HL-60/S4 treated with retinoic acid at 250 ng/mL for 4 days and 3 days (cell line): ENCODE results near the gene STAT5B.
"Not testable (repeated sequence)": the region's sequence is repeated elsewhere in the genome, so short reads cannot be mapped to it uniquely, and the experiment has no call there.

ENCODE experiments used
- in situ Hi-C: fragments of 300-500 bp; cut with MboI; formaldehyde crosslinking; loops from 2 replicates; pipeline ENCODE4 v1.7.0; 2022; ENCODE audit warnings: low sequenced_read_pairs

STAT5B gene

DNA sequence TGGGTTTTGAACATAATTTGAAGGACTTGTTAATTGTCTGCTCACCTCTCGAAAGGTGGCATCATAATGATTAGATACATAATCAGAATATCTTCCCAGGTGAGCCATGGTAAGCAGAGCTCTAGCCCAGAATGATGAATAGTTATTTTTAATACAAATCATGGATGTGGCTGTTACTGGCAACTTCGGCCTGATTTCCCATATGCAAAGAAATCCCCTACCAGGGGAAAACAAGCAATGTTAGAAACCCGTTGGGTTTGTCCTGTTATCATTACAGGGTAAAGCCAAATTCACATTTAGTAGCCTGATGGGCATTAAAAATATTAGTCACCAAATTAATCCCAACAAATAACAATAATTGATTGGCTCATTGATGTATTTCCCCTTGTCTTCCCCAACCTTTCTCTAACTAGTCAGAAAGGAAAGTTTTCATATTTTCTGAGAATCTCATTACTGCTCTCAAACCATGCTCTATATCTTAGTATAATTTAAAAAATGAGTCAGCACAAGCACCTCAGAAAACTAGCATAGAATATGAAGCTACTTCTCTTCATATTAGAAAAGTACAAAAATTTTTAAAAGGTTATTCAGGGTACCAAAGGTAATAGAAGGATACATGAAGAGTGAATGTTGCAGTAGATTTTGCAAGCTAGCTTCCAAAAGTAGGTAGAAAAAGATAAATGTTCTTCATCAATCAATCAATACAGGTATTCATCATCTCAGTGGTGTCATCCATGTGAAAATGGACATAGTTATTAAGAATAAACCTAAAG, 5.0 kb downstream of the STAT5B start:
- in situ Hi-C loops: no loop called here

DNA sequence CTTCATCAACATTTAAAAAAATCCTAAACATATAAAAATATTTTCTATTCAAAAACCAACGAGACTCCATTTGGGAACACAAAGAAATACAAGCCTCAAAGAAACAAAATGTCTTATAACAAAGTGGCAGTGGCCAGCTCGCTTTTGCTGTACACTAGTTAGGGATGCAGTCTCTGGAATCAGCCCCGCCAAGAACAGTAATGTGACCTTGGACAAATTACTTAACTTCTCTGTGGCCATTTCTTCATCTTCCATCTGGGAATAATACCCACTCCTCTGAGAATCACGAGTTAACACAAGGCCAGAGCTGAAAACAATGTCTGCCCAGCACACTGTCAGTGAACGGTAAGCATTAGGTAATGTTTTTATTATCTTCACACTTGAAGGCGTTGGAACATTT, 5.6 kb downstream of the STAT5B start:
- in situ Hi-C loops: no loop called here

DNA sequence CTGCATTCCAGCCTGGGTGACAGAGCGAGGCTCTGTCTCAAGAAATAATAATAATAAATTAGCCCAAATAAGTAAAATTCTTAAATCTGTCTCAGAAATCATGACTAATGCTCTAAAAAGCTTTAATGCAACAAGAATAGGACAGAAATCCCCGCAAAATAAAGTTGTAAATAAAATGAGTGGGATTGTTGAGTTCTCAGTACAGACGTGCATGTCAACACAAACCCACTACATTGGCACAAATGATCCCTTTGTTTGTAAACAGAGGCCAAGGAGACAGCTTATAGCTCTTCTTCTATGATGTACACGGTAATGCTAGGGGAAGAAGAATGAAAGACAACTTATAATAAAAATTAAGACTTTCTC, 6.0 kb downstream of the STAT5B start:
- in situ Hi-C loops: no loop called here

DNA sequence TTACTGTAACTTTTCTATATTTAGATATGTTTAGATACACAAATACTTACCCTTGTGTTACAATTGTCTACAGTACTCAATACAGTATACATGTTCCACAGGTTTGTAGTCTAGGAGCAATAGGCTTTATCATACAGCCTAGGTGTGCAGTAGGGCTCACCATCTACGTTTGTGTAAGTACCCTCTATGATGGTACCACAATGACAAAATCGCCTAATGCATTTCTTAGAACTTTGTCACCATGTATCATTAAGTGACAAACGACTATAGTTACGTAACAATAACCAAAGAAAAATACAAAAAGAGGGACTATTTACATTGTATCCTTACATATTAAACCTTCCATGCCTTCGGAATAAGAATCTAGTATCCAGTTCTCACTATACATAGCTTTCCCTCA, 8.0 kb downstream of the STAT5B start:
- in situ Hi-C loops: no loop called here

DNA sequence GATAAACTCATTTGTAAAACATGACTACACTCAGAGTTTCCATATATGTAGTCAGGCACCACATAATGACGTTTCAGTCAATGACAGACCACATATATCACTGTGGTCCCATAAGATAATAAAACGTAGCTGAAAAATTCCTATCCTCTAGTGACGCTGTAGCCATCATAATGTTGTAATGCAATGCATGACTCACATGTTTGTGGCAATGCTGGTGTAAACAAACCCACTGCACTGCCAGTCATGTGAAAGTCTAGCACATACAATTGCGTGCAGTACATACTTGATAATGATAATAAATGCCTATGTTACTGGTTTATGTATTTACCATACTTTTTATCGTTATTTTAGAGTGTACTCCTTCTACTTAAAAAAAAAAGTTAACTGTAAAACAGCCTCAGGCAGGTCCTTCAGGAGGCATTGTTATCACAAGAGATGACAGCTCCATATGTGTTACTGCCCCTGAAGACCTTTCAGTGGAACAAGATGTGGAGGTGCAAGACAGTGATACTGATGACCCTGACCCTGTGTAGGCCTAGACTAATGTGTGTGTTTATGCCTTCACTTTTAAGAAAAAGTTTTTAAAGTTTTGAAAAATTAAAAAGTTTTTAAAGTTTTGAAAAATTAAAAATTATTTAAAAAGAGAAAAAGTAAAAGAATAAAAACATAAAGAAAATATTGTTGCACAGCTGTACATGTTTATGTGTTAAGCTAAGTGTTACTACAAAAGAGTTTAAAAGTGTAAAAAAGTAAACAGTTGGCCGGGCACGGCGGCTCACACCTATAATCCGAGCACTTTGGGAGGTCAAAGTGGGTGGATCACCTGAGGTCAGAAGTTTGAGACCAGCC, 9.0 kb downstream of the STAT5B start:
- in situ Hi-C loops: no loop called here

DNA sequence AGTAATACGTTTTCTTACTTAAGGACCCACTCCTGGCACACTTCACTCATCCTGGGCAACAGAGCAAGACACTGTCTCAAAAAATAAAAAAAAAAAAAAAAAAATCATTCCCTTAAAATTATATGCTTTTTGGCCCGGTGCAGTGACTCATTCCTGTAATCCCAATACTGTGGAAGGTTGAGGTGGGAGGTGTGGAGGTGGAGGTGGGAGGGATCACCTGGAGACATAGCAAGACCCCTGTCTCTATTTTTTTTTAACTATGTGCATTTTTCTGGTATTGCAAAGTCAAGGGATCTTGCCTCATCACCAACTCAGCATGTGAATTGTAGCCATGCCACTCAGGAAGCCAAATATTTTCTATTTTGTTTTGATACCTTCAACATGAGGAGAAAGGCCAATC, 9.7 kb downstream of the STAT5B start:
- in situ Hi-C loops: no loop called here

DNA sequence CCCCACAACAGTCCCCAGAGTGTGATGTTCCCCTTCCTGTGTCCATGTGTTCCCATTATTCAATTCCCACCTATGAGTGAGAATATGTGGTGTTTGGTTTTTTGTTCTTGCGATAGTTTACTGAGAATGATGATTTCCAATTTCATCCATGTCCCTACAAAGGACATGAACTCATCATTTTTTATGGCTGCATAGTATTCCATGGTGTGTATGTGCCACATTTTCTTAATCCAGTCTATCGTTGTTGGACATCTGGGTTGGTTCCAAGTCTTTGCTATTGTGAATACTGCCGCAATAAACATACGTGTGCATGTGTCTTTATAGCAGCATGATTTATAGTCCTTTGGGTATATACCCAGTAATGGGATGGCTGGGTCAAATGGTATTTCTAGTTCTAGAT, 11.8 kb downstream of the STAT5B start:
- in situ Hi-C loops: not testable (repeated sequence)

DNA sequence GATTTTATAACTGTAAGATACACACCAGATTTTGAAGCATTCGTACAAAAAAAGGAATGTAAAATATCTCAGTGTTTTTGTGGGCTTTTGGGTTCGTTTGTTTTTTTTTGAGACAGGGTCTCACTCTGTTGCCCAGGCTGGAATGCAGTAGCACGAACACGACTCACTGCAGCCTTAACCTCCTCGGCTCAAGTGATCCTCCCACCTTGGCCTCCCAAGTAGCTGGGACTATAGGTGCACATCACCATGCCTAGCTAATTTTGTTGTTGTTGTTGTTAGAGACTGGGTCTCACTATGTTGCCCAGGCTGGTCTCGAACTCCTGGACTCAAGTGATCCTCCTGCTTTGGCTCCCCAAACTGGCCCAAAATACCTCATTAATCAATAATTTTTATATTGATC, 15.9 kb downstream of the STAT5B start:
- in situ Hi-C loops: no loop called here

DNA sequence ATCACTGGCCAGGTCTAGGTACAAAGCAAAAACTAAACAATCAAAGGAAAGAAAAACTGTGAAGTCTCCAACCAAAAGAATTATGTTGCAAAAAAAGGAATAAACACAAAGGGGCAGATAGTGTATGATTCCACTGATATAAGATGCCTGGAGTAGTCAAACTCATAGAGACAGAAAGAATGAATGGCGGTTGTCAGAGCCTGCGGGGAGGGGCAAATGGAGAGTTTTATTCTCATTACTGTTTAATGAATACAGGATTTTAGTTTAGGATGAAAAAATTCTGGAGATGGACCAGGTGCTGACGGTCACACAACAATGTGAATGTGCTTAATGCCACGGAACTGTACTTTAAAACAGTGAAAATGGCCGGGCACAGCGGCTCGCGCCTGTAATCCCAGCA, 20.7 kb downstream of the STAT5B start:
- in situ Hi-C loops: no loop called here

DNA sequence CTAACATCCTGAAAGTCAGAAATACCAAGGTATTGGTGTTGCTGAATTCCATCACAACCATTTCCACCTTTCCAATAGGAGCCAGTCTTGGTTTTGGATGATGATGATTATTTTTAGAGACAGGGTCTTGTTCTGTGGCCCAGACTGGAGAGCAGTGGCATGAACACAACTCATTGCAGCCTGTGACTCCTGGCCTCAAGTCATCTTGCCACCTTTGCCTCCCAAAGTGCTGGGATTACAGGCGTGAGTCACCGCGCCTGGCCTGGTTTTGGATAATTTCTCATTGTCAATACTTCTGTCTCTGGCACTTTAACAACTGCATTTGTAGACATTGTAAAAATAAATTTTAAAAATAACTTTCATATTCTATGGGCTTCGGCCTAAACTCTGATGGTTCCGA, 22.6 kb downstream of the STAT5B start:
- in situ Hi-C loops: no loop called here

DNA sequence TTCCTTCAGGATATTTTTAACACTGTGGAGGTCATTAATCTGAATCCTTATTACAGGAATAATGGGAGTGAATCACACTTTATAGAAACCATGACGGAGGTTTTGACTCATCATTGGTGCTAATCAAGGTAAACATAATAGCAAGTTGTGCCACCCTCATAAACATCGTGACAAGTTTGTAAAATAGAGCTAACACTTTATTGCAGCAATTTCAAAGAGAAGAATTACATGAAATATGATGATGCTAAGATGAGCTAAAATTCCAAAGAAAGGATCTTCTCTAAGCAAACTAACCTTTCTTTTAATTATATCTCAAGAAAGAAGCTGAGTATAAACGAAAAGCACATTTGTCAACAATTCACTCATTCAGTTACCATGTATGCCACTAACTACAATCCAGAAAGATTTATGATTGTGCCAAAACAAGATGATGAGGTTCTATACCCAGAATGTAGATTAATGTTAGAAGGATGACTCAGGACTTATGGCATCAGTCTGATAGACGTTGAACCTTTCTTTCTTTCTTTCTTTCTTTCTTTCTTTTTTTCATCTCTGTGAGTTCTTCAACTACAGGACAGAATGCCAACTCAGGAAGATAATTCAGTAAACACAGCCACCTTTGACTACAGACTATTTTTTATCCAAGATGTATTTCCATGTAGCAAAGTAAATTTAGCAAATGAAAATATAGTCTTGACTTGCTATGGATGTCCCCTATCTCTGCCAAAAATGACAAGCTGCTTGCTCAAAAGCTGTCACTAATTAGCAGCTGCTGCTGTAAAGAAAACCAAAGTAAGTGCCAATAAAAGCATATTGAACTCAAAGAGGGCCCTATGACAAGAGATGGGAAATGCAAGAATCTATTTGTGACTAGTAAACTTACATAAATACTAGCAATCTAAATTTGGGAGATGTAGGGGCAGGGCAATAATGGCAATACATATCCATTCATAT, 23.3 kb downstream of the STAT5B start:
- in situ Hi-C loops: no loop called here

DNA sequence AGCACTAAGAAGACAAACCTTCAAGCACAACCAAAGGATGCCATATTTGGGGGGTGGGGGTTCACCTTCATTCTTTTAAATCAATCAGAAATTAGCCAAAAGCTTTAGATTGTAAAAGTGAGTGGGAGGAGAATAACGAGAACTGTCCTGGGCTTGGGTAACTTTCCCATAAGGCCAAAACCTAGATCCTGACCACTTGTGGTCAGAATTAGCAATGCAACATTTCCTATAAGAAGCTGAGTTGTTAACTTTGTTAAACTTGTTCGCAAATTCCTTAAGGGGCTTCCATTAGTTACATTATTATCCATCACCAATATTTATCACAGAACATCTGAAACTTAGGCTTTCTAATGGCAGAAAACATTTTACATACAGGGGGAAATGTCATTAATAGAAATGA, 25.1 kb downstream of the STAT5B start:
- in situ Hi-C loops: no loop called here

DNA sequence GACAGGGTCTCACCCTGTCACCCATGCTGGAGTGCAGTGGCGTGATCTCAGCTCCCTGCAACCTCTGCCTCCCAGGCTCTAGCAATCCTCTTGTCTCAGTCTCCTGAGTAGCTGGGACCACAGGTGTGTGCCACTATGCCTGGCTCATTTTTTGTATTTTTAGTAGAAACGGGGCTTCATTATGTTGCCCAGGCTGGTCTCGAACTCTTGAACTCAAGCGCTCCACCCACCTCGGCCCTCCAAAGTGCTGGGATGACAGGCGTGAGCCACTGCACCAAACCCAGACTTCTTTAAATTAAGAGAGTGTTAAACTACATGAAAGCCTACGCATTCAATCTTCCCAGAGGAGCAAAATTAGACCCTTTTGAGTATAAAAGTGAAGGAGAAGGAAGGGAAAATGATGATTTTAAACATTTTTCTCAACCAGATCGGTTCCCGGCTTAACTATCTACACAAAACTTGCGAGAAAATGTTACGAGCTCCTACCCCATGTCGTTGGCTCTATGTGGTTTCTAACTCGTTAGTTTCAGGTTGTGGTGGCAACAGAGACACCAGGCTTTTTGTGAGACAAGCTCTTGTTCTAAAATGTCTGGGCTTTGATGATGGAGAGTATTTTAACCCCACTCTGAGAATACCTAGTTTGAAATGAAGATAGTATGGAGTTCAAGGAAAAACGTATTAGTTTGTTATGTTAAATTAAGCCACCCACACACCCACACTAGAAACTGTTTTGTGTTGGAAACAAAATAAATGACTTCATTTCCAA, 26.3 kb downstream of the STAT5B start:
- in situ Hi-C loops: no loop called here

DNA sequence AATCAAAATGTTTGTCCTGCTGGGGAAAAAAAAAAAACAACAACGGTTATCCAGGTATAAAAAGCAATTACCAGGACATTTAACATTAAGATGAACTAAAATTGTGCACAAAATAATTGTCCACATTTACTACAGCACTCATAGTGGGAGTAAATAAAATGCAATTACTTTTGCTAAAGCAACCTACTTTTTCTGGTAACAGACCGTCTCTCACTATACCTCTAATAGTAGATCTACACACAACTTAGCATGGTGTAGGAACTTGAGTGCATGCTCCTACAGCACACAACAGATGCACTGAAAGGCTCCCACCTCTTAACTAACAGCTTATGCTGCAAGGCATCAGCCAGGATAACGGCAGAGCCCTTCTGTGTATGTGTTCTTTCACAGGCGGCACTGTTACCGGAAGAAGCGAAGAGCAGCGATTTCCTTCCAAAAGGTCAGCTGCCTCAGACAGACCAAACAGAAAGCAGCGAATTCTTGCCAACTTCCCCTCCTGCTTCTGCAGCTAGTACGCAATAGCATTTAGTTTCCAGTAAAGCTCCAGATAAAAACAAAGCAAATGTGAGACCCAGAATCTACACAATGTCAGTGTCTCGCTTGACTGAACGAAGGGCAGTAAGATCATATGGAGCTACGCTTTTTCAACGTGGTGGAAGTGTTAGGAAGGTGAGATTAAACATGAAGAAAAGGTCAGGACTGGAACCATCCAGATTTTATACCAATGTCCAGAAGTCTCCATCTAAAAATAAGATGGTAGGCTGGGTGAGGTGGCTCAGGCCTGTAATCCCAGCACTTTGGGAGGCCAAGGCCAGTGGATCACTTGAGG, 27.6 kb downstream of the STAT5B start:
- in situ Hi-C loops: no loop called here

DNA sequence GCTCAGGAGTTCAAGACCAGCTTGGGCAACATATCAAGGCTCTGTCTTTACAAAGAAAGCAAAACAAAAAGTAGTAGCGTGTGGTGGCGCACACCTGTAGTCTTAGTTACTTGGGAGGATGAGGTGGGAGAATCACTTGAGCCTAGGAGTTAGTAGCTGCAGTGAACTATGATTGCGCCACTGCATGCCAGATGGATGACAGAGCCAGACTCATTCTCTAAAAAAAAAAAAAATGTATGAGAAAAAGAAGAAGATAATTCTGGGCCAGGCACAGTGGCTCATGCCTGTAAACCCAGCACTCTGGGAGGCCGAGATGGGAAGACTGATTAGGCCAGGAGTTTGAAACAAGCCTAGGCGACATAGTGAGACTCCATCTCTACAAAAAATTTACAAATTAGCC, 28.5 kb downstream of the STAT5B start:
- in situ Hi-C loops: no loop called here

DNA sequence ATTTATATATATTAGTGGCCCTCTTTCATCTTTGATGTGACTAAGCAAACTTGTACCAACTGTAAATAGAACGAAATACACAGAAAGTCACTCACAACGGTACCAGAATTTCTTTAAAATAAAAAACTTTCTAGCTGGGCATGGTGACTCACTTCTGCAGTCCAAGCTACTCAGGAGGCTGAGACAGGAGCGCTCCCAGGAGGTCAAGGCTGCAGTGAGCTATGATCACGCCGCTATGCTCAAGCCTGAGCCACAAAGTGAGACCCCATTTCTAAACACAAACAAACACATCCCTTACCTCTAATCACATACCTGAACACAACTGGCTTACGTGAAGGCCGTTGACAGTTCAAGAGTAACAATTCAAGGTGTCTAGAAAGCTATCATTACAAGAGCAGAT, 29.7 kb downstream of the STAT5B start:
- in situ Hi-C loops: no loop called here

DNA sequence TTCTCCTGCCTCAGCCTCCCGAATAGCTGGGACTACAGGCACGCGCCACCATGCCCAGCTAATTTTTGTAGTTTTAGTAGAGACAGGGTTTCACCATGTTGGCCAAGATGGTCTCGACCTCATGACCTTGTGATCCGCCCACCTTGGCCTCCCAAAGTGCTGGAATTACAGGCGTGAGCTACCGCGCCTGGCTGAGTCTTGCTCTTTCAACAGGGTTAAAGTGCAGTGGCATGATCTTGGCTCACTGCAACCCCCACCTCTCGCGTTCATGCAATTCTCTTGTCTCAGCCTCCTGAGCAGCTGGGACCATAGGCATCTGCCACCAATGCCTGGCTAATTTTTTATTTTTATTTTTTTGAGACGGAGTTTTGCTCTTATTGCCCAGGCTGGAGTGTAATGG, 31.0 kb downstream of the STAT5B start:
- in situ Hi-C loops: not testable (repeated sequence)

DNA sequence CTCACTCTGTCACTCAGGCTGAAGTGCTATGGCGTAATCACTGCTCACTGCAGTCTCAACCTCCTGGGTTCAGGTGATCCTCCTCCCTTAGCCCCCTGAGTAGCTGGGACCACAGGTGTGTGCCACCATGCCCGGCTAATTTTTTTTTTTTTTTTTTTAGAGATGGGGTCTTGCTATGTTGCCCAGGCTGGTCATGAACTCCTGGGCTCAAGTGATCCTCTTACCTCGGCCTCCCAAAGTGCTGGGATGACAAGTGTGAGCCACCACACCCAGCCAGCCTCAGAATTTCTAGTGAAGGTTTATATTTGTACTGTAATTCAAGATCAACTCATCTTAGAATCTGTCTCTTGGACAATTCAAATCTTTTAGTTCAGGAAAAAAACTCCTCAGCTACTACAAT, 32.1 kb downstream of the STAT5B start:
- in situ Hi-C loops: not testable (repeated sequence)

DNA sequence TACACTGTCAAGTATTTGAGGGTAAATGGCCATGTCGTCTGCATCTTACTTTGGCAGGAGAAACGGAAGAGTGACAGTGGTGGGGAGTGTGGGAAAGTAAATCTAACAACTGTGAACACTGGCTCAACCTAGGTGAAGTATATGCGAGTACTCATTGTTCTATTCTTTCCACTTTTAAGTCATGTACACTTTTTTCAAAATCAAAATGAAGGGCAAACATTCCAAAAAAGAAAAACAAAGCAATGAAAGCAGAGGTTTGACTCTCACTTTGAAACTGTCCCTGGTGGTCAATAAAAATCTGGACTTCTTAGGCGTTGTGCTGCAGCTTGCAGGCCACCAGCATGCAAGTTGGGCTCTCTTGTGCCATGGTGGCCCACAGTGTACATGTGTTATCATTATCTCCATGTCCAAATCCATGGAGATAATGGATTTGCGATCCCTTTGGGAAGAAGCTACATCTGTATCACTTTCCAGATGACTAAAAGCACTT, 32.7 kb downstream of the STAT5B start:
- in situ Hi-C loops: no loop called here

DNA sequence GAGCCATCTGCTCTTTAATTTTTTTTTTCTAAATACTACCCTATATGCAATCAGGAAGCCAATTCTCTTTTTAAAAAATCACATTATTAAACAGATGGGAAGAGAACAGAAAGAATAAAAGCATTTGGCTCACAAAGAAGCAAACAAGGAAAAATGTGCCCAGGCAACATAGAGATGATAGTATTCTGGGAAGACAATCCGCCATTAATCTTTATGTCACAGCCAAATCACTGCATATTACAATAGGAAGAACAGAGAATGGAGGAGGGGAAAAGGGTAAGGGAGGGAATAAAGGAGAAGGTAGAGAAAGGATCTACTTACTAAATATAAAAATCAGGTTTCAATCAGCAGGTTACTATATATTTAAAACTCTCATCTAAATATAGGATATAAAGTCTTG, 34.3 kb downstream of the STAT5B start:
- in situ Hi-C loops: no loop called here
